H9 (cell line): ENCODE data around the gene TMEM26. TPM values are rescaled to one million over a fixed set of nuclear protein-coding genes. Genes with fewer than 3 reads are reported as not detected.

Experiments
- DNase-seq: peaks from one replicate; pipeline ENCODE4 v3.0.0-alpha.2; 2017
- H2AFZ ChIP-seq: one replicate; pipeline ENCODE4 v1.6.1; 2013; ENCODE audit warnings: mild to moderate bottlenecking, low read length, control low read depth, moderate library complexity
- H2AK5ac ChIP-seq: 2 replicates; pipeline ENCODE4 v1.6.1; 2013; ENCODE audit warnings: low read length, control low read depth, mixed read lengths; ENCODE audit not compliant: insufficient read length
- H2BK120ac ChIP-seq: one replicate; pipeline ENCODE4 v1.6.1; 2013; ENCODE audit warnings: low read depth, mild to moderate bottlenecking, low read length, control low read depth, inconsistent platforms; ENCODE audit not compliant: poor library complexity, severe bottlenecking
- H2BK12ac ChIP-seq: 2 replicates; pipeline ENCODE4 v1.6.1; 2013; ENCODE audit warnings: low read length, control low read depth, mixed read lengths, low read depth; ENCODE audit not compliant: insufficient read length
- H2BK15ac ChIP-seq: 2 replicates; pipeline ENCODE4 v1.6.1; 2013; ENCODE audit warnings: low read depth, low read length, control low read depth
- H2BK20ac ChIP-seq: one replicate; pipeline ENCODE4 v1.6.1; 2013; ENCODE audit warnings: low read depth, mild to moderate bottlenecking, low read length, control low read depth, inconsistent platforms; ENCODE audit not compliant: poor library complexity, severe bottlenecking
- H2BK5ac ChIP-seq: 2 replicates; pipeline ENCODE4 v1.6.1; 2013; ENCODE audit warnings: low read length, control low read depth, mixed read lengths; ENCODE audit not compliant: insufficient read length
- H3K14ac ChIP-seq: 2 replicates; pipeline ENCODE4 v1.6.1; 2013; ENCODE audit warnings: low read length, control low read depth; ENCODE audit not compliant: insufficient read depth
- H3K18ac ChIP-seq: 2 replicates; pipeline ENCODE4 v1.6.1; 2013; ENCODE audit warnings: low read depth, mild to moderate bottlenecking, mixed read lengths, low read length, control low read depth; ENCODE audit not compliant: insufficient read length
- H3K23ac ChIP-seq: 2 replicates; pipeline ENCODE4 v1.6.1; 2013; ENCODE audit warnings: low read length, control low read depth, mixed read lengths, low read depth; ENCODE audit not compliant: insufficient read length
- H3K23me2 ChIP-seq: 2 replicates; pipeline ENCODE4 v1.6.1; 2013; ENCODE audit warnings: low read depth, mild to moderate bottlenecking, mixed read lengths, low read length, control low read depth; ENCODE audit not compliant: insufficient read length, poor library complexity, severe bottlenecking
- H3K27ac ChIP-seq: 2 replicates; pipeline ENCODE4 v1.5.1; 2013; ENCODE audit warnings: low read length, control low read depth, mixed read lengths, low read depth; ENCODE audit not compliant: insufficient read length
- H3K27me3 ChIP-seq: 2 replicates; pipeline ENCODE4 v1.6.1; 2013; ENCODE audit warnings: low read length, control low read depth, inconsistent platforms; ENCODE audit not compliant: insufficient read depth
- H3K4ac ChIP-seq: 2 replicates; pipeline ENCODE4 v1.6.1; 2013; ENCODE audit warnings: low read depth, mild to moderate bottlenecking, control low read depth, inconsistent platforms, low read length, moderate library complexity
- H3K4me1 ChIP-seq: 2 replicates; pipeline ENCODE4 v1.6.1; 2013; ENCODE audit warnings: low read length, control low read depth, inconsistent platforms; ENCODE audit not compliant: insufficient read depth
- H3K4me2 ChIP-seq: 2 replicates; pipeline ENCODE4 v1.6.1; 2013; ENCODE audit warnings: low read length, control low read depth, mixed read lengths; ENCODE audit not compliant: insufficient read length, insufficient read depth
- H3K56ac ChIP-seq: 2 replicates; pipeline ENCODE4 v1.6.1; 2013; ENCODE audit warnings: low read depth, mild to moderate bottlenecking, mixed read lengths, low read length, control low read depth; ENCODE audit not compliant: insufficient read length
- H3K79me1 ChIP-seq: 2 replicates; pipeline ENCODE4 v1.6.1; 2013; ENCODE audit warnings: low read depth, mild to moderate bottlenecking, moderate library complexity, low read length, control low read depth, inconsistent platforms; ENCODE audit not compliant: insufficient read depth, poor library complexity, severe bottlenecking
- H3K79me2 ChIP-seq: 2 replicates; pipeline ENCODE4 v1.6.1; 2013; ENCODE audit warnings: low read length, control low read depth, inconsistent platforms; ENCODE audit not compliant: insufficient read depth
- H3K9ac ChIP-seq: 2 replicates; pipeline ENCODE4 v1.6.1; 2013; ENCODE audit warnings: low read length, control low read depth, mixed read lengths; ENCODE audit not compliant: insufficient read length; ENCODE audit errors: extremely low read depth
- H3K9me3 ChIP-seq: one replicate; pipeline ENCODE4 v1.6.1; 2013; ENCODE audit warnings: low read depth, low read length, inconsistent platforms; ENCODE audit not compliant: control insufficient read depth
- H3T11ph ChIP-seq: one replicate; pipeline ENCODE4 v1.6.1; 2013; ENCODE audit warnings: mild to moderate bottlenecking, low read length, control low read depth, inconsistent platforms
- H4K20me1 ChIP-seq: one replicate; pipeline ENCODE4 v1.6.1; 2013; ENCODE audit not compliant: control insufficient read depth, insufficient read length, insufficient read depth
- H4K5ac ChIP-seq: 2 replicates; pipeline ENCODE4 v1.6.1; 2013; ENCODE audit warnings: low read depth, mild to moderate bottlenecking, mixed read lengths, low read length, control low read depth; ENCODE audit not compliant: insufficient read length
- H4K8ac ChIP-seq: replicated peaks from 2 replicates; pipeline ENCODE4 v1.6.1; 2013; ENCODE audit warnings: low read length, control low read depth, mixed read lengths, low read depth; ENCODE audit not compliant: insufficient read length
- H4K91ac ChIP-seq: 2 replicates; pipeline ENCODE4 v1.6.1; 2013; ENCODE audit warnings: low read depth, mild to moderate bottlenecking, moderate library complexity, mixed read lengths, low read length, control low read depth; ENCODE audit not compliant: insufficient read length
- H3K27ac Mint-ChIP-seq, 3 experiments: 2 replicates in 2 of 3; 3 replicates in 1 of 3; pipeline ENCODE4 v1.8.0; 2020 to 2021; ENCODE audit warnings: mixed read lengths in 3 of 3, mild to moderate bottlenecking in 1 of 3, moderate library complexity in 1 of 3
- H3K27me3 Mint-ChIP-seq: 2 replicates; pipeline ENCODE4 v1.8.0; 2021; ENCODE audit warnings: low read depth, mild to moderate bottlenecking, moderate library complexity, mixed read lengths
- H3K36me3 Mint-ChIP-seq, 3 experiments: 2 replicates in 2 of 3; 3 replicates in 1 of 3; pipeline ENCODE4 v1.8.0; 2020 to 2021; ENCODE audit warnings: low read depth in 3 of 3, mixed read lengths in 3 of 3; ENCODE audit not compliant: insufficient read depth in 1 of 3
- H3K4me1 Mint-ChIP-seq, 2 experiments: 2 replicates each; pipeline ENCODE4 v1.8.0; 2020; ENCODE audit warnings: mixed read lengths in 2 of 2
- H3K4me3 Mint-ChIP-seq, 2 experiments: 2 replicates in 1 of 2; 3 replicates in 1 of 2; pipeline ENCODE4 v1.8.0; 2020 to 2021; ENCODE audit warnings: mild to moderate bottlenecking in 2 of 2, mixed read lengths in 2 of 2, moderate library complexity in 1 of 2
- H3K9me3 Mint-ChIP-seq, 2 experiments: 2 replicates in 1 of 2; 3 replicates in 1 of 2; pipeline ENCODE4 v1.8.0; 2020; ENCODE audit warnings: mild to moderate bottlenecking in 2 of 2, mixed read lengths in 2 of 2, moderate library complexity in 1 of 2
- CTCF ChIP-seq: fragments of 200-600 bp; sonication (generic); conservative IDR thresholded peaks from 3 replicates; pipeline ENCODE4 v1.8.0; 2021; ENCODE audit warnings: antibody characterized with exemption, mild to moderate bottlenecking
- WGBS: extraction: QIAGEN DNeasy Blood & Tissue Kit; methylation state at CpG from one replicate; pipeline ENCODE4 v1.1.7; 2013; ENCODE audit warnings: missing lambda C conversion rate, low lambda C conversion rate, mixed read lengths; ENCODE audit not compliant: insufficient read length; ENCODE audit errors: extremely low coverage; 5-methylcytosine and 5-hydroxymethylcytosine counted together
- total RNA-seq: library from RNA; stranded (reverse); gene quantifications from 2 replicates; pipeline ENCODE4 v1.2.1, GENCODE V29; 2021

The TMEM26 gene
- total RNA-seq, 1 experiment from 2014 or later = 0.15 TPM

- no peaks in the 10 kb centered on the region for H3K79me1 ChIP-seq
- H2BK20ac ChIP-seq = no peak overlapping the region
- H2BK15ac ChIP-seq = no peak overlapping the region
- Mint-ChIP-seq H3K27ac (no peak overlapping the region), H3K4me1 (peaks cover 6 to 9% of the 10 kb centered on the region in 2 experiments), H3K36me3 (no peaks in the 10 kb centered on the region), H3K9me3 (no peaks in the 10 kb centered on the region), H3K27me3 (no peaks in the 10 kb centered on the region), H3K4me3 (no peak overlapping the region)
- H3K56ac ChIP-seq = no peak overlapping the region
- H2AFZ ChIP-seq = no peak overlapping the region
- no peak overlapping the region for H3T11ph ChIP-seq
- no peak overlapping the region for H2AK5ac ChIP-seq
- H3K23ac ChIP-seq = no peak overlapping the region
- DNase-seq = no peak
- TF ChIP-seq CTCF = no peak; the same call in 2 of the 3 replicates
- H3K18ac ChIP-seq = no peak overlapping the region
- no peak overlapping the region for H2BK120ac ChIP-seq
- no peak overlapping the region for H2BK5ac ChIP-seq
- H3K79me2 ChIP-seq = no peaks in the 10 kb centered on the region
- H3K14ac ChIP-seq = no peak overlapping the region
- no peak overlapping the region for H2BK12ac ChIP-seq
- no peaks in the 10 kb centered on the region for H4K20me1 ChIP-seq
- H3K27me3 ChIP-seq = no peaks in the 10 kb centered on the region
- no peaks in the 10 kb centered on the region for H3K9me3 ChIP-seq
- no peaks in the 10 kb centered on the region for H3K23me2 ChIP-seq
- no peak overlapping the region for H3K27ac ChIP-seq
- H4K91ac ChIP-seq = no peak overlapping the region
- H3K4ac ChIP-seq = no peak overlapping the region
- H3K4me1 ChIP-seq = peaks cover 3% of the 10 kb centered on the region; the same call in 1 of the 2 replicates
- no peak overlapping the region for H4K8ac ChIP-seq
- no CpG with 5 or more reads among the region's 1 CpG for WGBS
- no peak overlapping the region for H4K5ac ChIP-seq
- H3K9ac ChIP-seq = no peak overlapping the region
- H3K4me2 ChIP-seq = no peak overlapping the region
Observed at GRCh38 chr10:61400524-61400923, 52.7 kb downstream of the TMEM26 start.
